ENCODE data around the gene ANAPC15.

The ANAPC15 gene

GRCh38 chr11:72085621-72086351 is 26.7 kb downstream of the ANAPC15 start:
- no peak for DNase-seq (ENCODE audit: low read depth, low spot score)

- DNase-seq (ENCODE audit: low read depth, low spot score), result no peak
Observed at GRCh38 chr11:72084965-72085364, 27.5 kb downstream of the ANAPC15 start.

- no peak for DNase-seq (ENCODE audit: low read depth, low spot score)
Observed at GRCh38 chr11:72084076-72084475, 28.4 kb downstream of the ANAPC15 start.

- no peak for DNase-seq (ENCODE audit: low read depth, low spot score)
Observed at GRCh38 chr11:72083414-72083813, 29.1 kb downstream of the ANAPC15 start.

- DNase-seq (ENCODE audit: low read depth, low spot score), result peak; percentile 55
Observed at GRCh38 chr11:72081821-72082453, 30.6 kb downstream of the ANAPC15 start.

- DNase-seq (ENCODE audit: low read depth, low spot score), result no peak
Observed at GRCh38 chr11:72081184-72081644, 31.3 kb downstream of the ANAPC15 start.

DNA sequence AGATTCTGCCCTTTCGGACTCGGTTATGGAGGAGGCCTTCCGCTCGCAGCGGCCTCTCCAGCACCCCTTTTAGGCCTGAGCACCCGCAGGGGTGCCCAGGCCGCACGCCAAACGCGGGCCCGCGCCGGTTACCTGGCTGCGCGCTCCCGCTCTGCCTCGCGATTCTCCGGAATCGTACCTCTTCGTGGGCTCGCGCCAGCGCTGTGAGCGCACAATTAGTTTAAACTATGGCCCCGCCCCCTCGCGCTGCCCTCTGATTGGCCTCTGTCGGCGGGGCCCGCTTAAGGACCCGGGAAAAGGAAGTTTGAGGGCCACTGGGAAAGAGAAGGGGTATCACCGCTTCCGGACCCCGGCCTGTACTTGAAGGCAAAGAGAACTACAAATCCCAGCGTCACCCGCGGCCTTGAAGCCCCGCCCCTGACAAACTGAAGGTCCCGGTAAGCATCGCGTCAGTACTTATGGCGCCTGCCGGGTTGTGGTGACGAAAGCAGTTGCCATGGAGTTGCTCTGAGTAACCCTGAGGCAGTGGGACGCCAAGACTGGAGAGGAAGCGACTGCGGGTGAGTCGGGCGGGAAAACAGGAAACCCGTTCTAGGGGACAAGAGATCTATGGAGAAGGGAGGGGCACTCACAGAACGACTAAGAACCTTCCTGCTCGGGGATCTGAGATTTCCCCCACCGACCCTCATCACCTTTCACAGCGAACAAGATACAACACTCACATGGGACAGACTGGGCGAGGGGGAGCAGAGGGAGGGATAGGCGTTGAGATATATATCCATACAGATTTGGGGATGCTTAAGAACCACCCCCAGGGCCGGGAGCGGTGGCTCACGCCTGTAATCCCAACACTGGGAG is 31.9 kb downstream of the ANAPC15 start, which contains the start of the genes LRRC51 and NUMA1:
Gene LRRC51, plus strand, starts transcription at position 525 of the 858 bp plus-strand sequence. CDS start 8,234 bp downstream, outside the sequence.
Gene NUMA1, minus strand, starts transcription at position 217 of the 858 bp plus-strand sequence. CDS start 44,599 bp downstream, outside the sequence.
- DNase-seq (ENCODE audit: low read depth, low spot score), result peak; percentile 100

GRCh38 chr11:72079819-72080325 is 32.6 kb downstream of the ANAPC15 start:
- peak; percentile 16 for DNase-seq (ENCODE audit: low read depth, low spot score)

DNA sequence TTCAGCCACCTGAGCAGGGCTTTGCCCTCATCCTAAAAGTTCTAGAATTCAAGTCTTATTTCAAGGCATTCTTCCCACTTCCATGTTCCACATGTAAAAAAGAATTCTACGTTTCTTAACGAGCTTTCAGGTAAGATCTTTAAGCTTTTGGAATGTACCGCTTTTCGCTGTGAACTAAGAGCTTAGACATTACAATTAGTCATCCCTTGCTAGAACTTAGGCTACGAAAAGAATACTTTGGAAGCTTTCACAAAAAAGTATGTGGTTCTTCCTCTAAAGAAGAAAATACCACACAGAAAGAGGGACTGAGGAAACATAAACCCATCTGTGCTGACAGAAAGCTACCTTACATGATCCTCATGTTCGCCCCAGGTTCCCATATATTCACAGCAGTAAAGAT is 34.0 kb downstream of the ANAPC15 start:
- no peak for DNase-seq (ENCODE audit: low read depth, low spot score)

DNA sequence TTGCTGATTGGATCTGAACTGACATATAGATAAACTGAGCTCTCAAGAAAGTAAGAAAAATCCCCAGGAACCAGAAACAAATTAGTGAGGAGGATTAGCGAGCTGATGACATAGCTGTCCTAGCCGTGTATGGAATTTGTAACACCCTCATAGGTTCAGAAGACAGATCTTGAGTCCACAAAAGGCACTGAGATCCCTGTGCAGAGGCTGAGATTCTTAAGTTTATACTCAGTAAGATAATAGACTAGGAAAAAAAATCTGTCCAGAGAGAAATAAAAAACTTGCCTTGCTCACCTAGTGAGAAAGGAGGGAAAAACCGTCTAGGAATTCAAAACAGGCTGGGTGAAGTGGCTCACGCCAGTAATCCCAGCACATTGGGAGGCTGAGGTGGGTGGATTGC is 36.7 kb downstream of the ANAPC15 start:
- DNase-seq (ENCODE audit: low read depth, low spot score), result no peak

- DNase-seq (ENCODE audit: low read depth, low spot score), result peak; percentile 34
Observed at GRCh38 chr11:72075109-72075508, 37.4 kb downstream of the ANAPC15 start.

GRCh38 chr11:72072348-72072747 is 40.1 kb downstream of the ANAPC15 start:
- peak; percentile 44 for DNase-seq (ENCODE audit: low read depth, low spot score)

DNA sequence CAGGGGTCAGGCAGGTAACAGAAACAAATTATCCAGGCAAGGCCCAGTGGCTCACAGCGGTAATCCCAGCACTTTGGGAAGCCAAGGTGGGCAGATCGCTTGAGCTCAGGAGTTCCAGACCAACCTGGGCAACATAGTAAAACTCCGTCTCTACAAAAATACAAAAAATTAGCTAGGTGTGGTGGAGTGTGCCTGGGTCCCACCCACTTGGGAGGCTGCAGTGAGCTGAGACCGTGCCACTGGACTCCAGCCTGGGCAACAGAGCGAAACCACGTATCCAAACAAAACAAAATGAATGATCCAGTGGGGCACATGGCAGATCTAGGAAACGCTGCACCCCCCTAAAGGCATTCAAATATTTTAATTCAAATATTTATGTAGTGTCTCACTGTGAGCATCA is 42.0 kb downstream of the ANAPC15 start:
- DNase-seq (ENCODE audit: low read depth, low spot score), result no peak

DNA sequence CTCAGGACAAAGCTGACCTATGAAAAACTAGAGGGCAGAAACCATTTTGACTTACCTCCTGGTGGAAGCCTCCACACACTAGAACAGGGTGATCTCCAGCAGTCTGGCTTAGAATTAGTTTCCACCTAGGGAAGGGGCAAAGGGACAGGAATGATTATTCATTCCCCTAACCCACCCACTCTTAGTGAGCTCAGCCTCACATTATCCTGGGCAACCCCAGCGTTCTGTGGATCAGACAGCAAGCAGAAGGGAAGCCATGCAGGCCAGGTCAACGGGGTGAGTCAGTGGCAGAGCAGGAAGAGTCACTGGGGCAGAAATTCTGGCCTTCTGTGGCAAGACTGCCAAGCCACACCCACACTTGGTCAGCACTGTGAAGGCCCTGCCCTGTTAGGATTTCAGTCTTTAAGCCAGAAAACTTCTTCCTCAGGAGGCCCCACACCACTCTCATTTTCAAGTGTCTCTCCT is 42.7 kb downstream of the ANAPC15 start:
- peak; percentile 53 for DNase-seq (ENCODE audit: low read depth, low spot score)

- no peak for DNase-seq (ENCODE audit: low read depth, low spot score)
Observed at GRCh38 chr11:72069200-72069599, 43.3 kb downstream of the ANAPC15 start.

DNA sequence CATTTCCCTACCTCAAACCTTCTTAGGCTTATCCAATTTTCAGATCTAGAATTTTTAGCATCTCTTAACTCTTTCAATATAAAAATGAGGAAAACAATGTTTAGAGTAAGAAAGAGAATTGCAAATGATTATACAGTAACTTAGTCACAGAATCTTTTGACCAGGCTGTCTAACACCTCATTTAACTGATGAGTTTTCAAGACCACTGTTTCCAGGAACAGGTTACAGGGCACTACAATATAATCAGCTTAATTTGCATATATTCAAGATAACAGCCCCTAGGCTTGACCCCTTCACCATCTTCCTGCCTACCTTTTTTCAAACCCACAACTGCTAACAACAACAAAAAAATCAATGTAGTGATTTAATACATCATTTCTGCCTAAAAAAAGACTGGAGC is 44.8 kb downstream of the ANAPC15 start:
- DNase-seq (ENCODE audit: low read depth, low spot score), result no peak

DNA sequence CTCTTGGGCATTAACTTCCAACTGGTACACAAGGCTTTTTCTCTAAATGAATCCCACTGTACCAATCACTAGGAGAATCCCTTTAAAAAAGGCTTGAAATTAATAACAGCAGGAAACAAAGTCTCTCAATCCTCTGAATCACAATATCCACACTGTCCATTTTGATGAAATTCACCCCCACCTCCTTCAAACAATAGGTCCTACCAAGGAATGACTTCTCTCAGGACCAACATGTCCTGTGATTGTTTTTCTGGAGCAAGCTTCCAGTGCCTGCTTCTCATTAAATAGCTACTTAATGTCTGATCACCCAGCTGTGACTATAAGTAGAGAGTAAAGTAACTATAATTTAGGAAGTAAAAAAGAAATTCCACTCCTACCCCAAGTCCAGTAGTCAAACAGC is 45.2 kb downstream of the ANAPC15 start:
- DNase-seq (ENCODE audit: low read depth, low spot score), result no peak

- no peak for DNase-seq (ENCODE audit: low read depth, low spot score)
Observed at GRCh38 chr11:72066855-72067254, 45.6 kb downstream of the ANAPC15 start.

GRCh38 chr11:72061739-72062396 is 50.6 kb downstream of the ANAPC15 start:
- DNase-seq (ENCODE audit: low read depth, low spot score), result no peak

Data from ELF-1 (cell line).